ENCODE data around the gene RYR2. TPM values are rescaled to one million over a fixed set of nuclear protein-coding genes. Genes with fewer than 3 reads are reported as not detected.

The RYR2 gene
- total RNA-seq, 1 donor from 2014 or later, result 4.8 TPM

GRCh38 chr1:237556911-237557310 lies 514.9 kb downstream of the RYR2 start:
- H3K4me3 ChIP-seq, result no peak overlapping the region
- no peaks in the 10 kb centered on the region for H3K9me3 ChIP-seq
- no peaks in the 10 kb centered on the region for H3K36me3 ChIP-seq
- intact Hi-C loops (cut with DNase I), result no loop called here
- no peak overlapping the region for H3K27ac ChIP-seq
- TF ChIP-seq CTCF (IDR thresholded peaks at IDR 0.05), result no peak
- no peaks in the 10 kb centered on the region for H3K4me1 ChIP-seq
- H3K27me3 ChIP-seq (ENCODE audit: low read depth), result no peaks in the 10 kb centered on the region
- DNase-seq (no peak), ATAC-seq (peak in 1 of 2 donors; percentile 12)

- intact Hi-C loops (cut with DNase I), result no loop called here
- no peaks in the 10 kb centered on the region for H3K9me3 ChIP-seq
- TF ChIP-seq CTCF (IDR thresholded peaks at IDR 0.05), result peak; percentile 61
- H3K27ac ChIP-seq, result no peak overlapping the region
- H3K36me3 ChIP-seq, result no peaks in the 10 kb centered on the region
- DNase-seq (no peak), ATAC-seq (peak; percentile 47 to 50)
- no peaks in the 10 kb centered on the region for H3K4me1 ChIP-seq
- H3K4me3 ChIP-seq, result no peak overlapping the region
- no peaks in the 10 kb centered on the region for H3K27me3 ChIP-seq (ENCODE audit: low read depth)
These were observed 520.3 kb downstream of the RYR2 start for GRCh38 chr1:237562242-237562823.

GRCh38 chr1:237565236-237565635 lies 523.3 kb downstream of the RYR2 start:
- no peak overlapping the region for H3K27ac ChIP-seq
- no peaks in the 10 kb centered on the region for H3K36me3 ChIP-seq
- ATAC-seq, result no peak
- intact Hi-C loops (cut with DNase I), result no loop called here
- no peak for DNase-seq
- H3K4me1 ChIP-seq, result no peaks in the 10 kb centered on the region
- no peak for TF ChIP-seq CTCF (IDR thresholded peaks at IDR 0.05)
- H3K27me3 ChIP-seq (ENCODE audit: low read depth), result no peaks in the 10 kb centered on the region
- no peaks in the 10 kb centered on the region for H3K9me3 ChIP-seq
- no peak overlapping the region for H3K4me3 ChIP-seq

- TF ChIP-seq CTCF (IDR thresholded peaks at IDR 0.05), result no peak
- no peaks in the 10 kb centered on the region for H3K9me3 ChIP-seq
- ATAC-seq, result no peak
- H3K36me3 ChIP-seq, result no peaks in the 10 kb centered on the region
- H3K4me1 ChIP-seq, result no peaks in the 10 kb centered on the region
- H3K27ac ChIP-seq, result no peak overlapping the region
- H3K4me3 ChIP-seq, result no peak overlapping the region
- intact Hi-C loops (cut with DNase I), result no loop called here
- DNase-seq, result no peak
- no peaks in the 10 kb centered on the region for H3K27me3 ChIP-seq (ENCODE audit: low read depth)
These were observed 524.6 kb downstream of the RYR2 start for GRCh38 chr1:237566581-237566980.

GRCh38 chr1:237568955-237569354 lies 527.0 kb downstream of the RYR2 start:
- ATAC-seq, result no peak
- intact Hi-C loops (cut with DNase I), result no loop called here
- Histone ChIP-seq H3K4me1 (no peaks in the 10 kb centered on the region), H3K27me3 (ENCODE audit: low read depth) (no peaks in the 10 kb centered on the region), H3K4me3 (no peak overlapping the region), H3K9me3 (no peaks in the 10 kb centered on the region), H3K27ac (no peak overlapping the region), H3K36me3 (no peaks in the 10 kb centered on the region)
- DNase-seq, result no peak
- TF ChIP-seq CTCF (IDR thresholded peaks at IDR 0.05), result no peak

All from lower lobe of right lung (tissue), 2 donors.